ENCODE measurements around the gene NEFH. TPM values are rescaled to one million over a fixed set of nuclear protein-coding genes. Genes with fewer than 3 reads are reported as not detected.
"Not testable (repeated sequence)": the region's sequence is repeated elsewhere in the genome, so short reads cannot be mapped to it uniquely, and the experiment has no call there.

The NEFH gene
- total RNA-seq, 1 donor from 2014 or later, result 0.20 TPM

GRCh38 chr22:29435236-29436136, 44.5 kb upstream of the NEFH start:
- DNase-seq (no peak), ATAC-seq (ENCODE audit: low read depth) (no peak)
- H3K27ac Mint-ChIP-seq, result no peak overlapping the region
- no peaks in the 10 kb centered on the region for H3K4me1 Mint-ChIP-seq
- peaks cover 19% of the 10 kb centered on the region for H3K27me3 Mint-ChIP-seq
- POLR2A ChIA-PET, result no interaction called here
- TF ChIP-seq, protein P1, sequence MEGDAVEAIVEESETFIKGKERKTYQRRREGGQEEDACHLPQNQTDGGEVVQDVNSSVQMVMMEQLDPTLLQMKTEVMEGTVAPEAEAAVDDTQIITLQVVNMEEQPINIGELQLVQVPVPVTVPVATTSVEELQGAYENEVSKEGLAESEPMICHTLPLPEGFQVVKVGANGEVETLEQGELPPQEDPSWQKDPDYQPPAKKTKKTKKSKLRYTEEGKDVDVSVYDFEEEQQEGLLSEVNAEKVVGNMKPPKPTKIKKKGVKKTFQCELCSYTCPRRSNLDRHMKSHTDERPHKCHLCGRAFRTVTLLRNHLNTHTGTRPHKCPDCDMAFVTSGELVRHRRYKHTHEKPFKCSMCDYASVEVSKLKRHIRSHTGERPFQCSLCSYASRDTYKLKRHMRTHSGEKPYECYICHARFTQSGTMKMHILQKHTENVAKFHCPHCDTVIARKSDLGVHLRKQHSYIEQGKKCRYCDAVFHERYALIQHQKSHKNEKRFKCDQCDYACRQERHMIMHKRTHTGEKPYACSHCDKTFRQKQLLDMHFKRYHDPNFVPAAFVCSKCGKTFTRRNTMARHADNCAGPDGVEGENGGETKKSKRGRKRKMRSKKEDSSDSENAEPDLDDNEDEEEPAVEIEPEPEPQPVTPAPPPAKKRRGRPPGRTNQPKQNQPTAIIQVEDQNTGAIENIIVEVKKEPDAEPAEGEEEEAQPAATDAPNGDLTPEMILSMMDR (IDR thresholded peaks at IDR 0.05), result no peak
- no peaks in the 10 kb centered on the region for H3K9me3 Mint-ChIP-seq
- no peaks in the 10 kb centered on the region for H3K36me3 Mint-ChIP-seq (ENCODE audit: low read depth)
- intact Hi-C loops (cut with micrococcal nuclease), result no loop called here
- CTCF ChIA-PET, result interaction anchor here (0.6 kb wide), 1 partner anchor 13 kb away, joined by 3 read pairs; no protein-coding TSS in a partner anchor
- no peak overlapping the region for H3K4me3 Mint-ChIP-seq

GRCh38 chr22:29438283-29438682, 41.7 kb upstream of the NEFH start, which contains the start of gene RFPL1:
RFPL1 (plus strand) TSS chr22:29438583.
- intact Hi-C loops (cut with micrococcal nuclease); H3K4me3 Mint-ChIP-seq; H3K9me3 Mint-ChIP-seq; H3K4me1 Mint-ChIP-seq; POLR2A ChIA-PET; ATAC-seq (ENCODE audit: low read depth); CTCF ChIA-PET; H3K27ac Mint-ChIP-seq; H3K36me3 Mint-ChIP-seq (ENCODE audit: low read depth); DNase-seq: not testable (repeated sequence)
- peaks cover 23% of the 10 kb centered on the region for H3K27me3 Mint-ChIP-seq

- intact Hi-C loops (cut with micrococcal nuclease), result no loop called here
- TF ChIP-seq, protein P1 (IDR thresholded peaks at IDR 0.05), result no peak
- ATAC-seq (ENCODE audit: low read depth) (no peak), DNase-seq (no peak)
- POLR2A ChIA-PET, result no interaction called here
- H3K27ac Mint-ChIP-seq, result no peak overlapping the region
- no peaks in the 10 kb centered on the region for H3K4me1 Mint-ChIP-seq
- no peaks in the 10 kb centered on the region for H3K9me3 Mint-ChIP-seq
- CTCF ChIA-PET, result no interaction called here
- no peak overlapping the region for H3K4me3 Mint-ChIP-seq
- H3K27me3 Mint-ChIP-seq, result peaks cover 15% of the 10 kb centered on the region
- H3K36me3 Mint-ChIP-seq (ENCODE audit: low read depth), result no peaks in the 10 kb centered on the region
Observed at GRCh38 chr22:29442976-29443375, 37.0 kb upstream of the NEFH start.

DNA sequence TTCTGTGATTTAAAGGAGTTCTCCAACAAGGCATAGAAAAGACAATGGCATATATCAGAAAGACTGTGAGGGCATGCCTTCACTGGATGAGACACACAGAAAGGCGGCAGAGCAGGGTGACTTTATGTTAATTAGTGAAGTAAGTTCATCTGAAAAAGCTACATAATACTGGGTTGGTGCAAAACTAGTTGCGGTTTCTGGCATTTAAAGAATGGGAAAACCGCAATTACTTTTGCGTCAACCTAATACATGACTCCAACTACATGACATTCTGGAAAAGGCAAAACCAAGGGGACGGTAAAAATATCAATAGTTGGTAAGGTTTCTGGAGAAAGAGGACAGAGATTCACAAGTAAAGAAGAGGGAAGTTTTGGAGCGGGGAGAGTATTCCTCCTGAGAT, 36.6 kb upstream of the NEFH start:
- DNase-seq (no peak), ATAC-seq (ENCODE audit: low read depth) (no peak)
- Mint-ChIP-seq H3K36me3 (ENCODE audit: low read depth) (no peaks in the 10 kb centered on the region), H3K27ac (no peak overlapping the region), H3K9me3 (no peaks in the 10 kb centered on the region), H3K27me3 (peaks cover 15% of the 10 kb centered on the region), H3K4me1 (no peaks in the 10 kb centered on the region), H3K4me3 (no peak overlapping the region)
- TF ChIP-seq, protein P1 (IDR thresholded peaks at IDR 0.05), result no peak
- ChIA-PET CTCF (no interaction called here), POLR2A (no interaction called here)
- intact Hi-C loops (cut with micrococcal nuclease), result no loop called here

- no peak for DNase-seq
- Mint-ChIP-seq H3K27me3 (peaks cover 15% of the 10 kb centered on the region), H3K27ac (no peak overlapping the region), H3K4me1 (no peaks in the 10 kb centered on the region), H3K36me3 (ENCODE audit: low read depth) (no peaks in the 10 kb centered on the region), H3K4me3 (no peak overlapping the region), H3K9me3 (no peaks in the 10 kb centered on the region)
- TF ChIP-seq, protein P1 (IDR thresholded peaks at IDR 0.05), result no peak
- CTCF ChIA-PET, result no interaction called here
- POLR2A ChIA-PET, result no interaction called here
- ATAC-seq (ENCODE audit: low read depth), result no peak
- intact Hi-C loops (cut with micrococcal nuclease), result no loop called here
Observed at GRCh38 chr22:29443861-29444792, 35.9 kb upstream of the NEFH start.

Measured in activated B cell treated with CpG ODN at 0.5 μM for 24 hours (primary cell).